NT2/D1 (cell line): Measurements from ENCODE around the gene TFIP11.

Source experiments
- DNase-seq: peaks from one replicate; pipeline ENCODE4 v3.0.0-alpha.2; 2011; ENCODE audit warnings: low read depth, low spot score
- H3K27me3 ChIP-seq: 2 replicates; pipeline ENCODE4 v1.6.0; 2011; ENCODE audit warnings: mild to moderate bottlenecking; ENCODE audit not compliant: insufficient read length, insufficient read depth
- H3K36me3 ChIP-seq: 2 replicates; pipeline ENCODE4 v1.6.1; 2011; ENCODE audit warnings: mild to moderate bottlenecking, low read length, mixed read lengths; ENCODE audit not compliant: insufficient read depth, insufficient read length
- H3K4me1 ChIP-seq: 2 replicates; pipeline ENCODE4 v1.5.1; 2011; ENCODE audit not compliant: insufficient read depth, insufficient read length
- H3K4me3 ChIP-seq: 2 replicates; pipeline ENCODE4 v1.5.1; 2011; ENCODE audit warnings: low read depth; ENCODE audit not compliant: insufficient read length
- H3K9ac ChIP-seq: 2 replicates; pipeline ENCODE4 v1.6.0; 2011; ENCODE audit warnings: low read depth; ENCODE audit not compliant: insufficient read length
- H3K9me3 ChIP-seq: 2 replicates; pipeline ENCODE4 v1.5.1; 2011; ENCODE audit warnings: mild to moderate bottlenecking, low read length; ENCODE audit not compliant: insufficient read depth
- SUZ12 ChIP-seq: IDR thresholded peaks from 2 replicates; pipeline ENCODE4 v1.6.1; 2011; ENCODE audit not compliant: insufficient read length, insufficient read depth; ENCODE audit errors: extremely low read depth
- YY1 ChIP-seq: IDR thresholded peaks from 2 replicates; pipeline ENCODE4 v1.6.1; 2011; ENCODE audit not compliant: insufficient read length, insufficient read depth
- ZNF274 ChIP-seq: IDR thresholded peaks from 2 replicates; pipeline ENCODE4 v1.6.1; 2011; ENCODE audit warnings: mild to moderate bottlenecking, low read depth, low read length

TFIP11 gene

DNA sequence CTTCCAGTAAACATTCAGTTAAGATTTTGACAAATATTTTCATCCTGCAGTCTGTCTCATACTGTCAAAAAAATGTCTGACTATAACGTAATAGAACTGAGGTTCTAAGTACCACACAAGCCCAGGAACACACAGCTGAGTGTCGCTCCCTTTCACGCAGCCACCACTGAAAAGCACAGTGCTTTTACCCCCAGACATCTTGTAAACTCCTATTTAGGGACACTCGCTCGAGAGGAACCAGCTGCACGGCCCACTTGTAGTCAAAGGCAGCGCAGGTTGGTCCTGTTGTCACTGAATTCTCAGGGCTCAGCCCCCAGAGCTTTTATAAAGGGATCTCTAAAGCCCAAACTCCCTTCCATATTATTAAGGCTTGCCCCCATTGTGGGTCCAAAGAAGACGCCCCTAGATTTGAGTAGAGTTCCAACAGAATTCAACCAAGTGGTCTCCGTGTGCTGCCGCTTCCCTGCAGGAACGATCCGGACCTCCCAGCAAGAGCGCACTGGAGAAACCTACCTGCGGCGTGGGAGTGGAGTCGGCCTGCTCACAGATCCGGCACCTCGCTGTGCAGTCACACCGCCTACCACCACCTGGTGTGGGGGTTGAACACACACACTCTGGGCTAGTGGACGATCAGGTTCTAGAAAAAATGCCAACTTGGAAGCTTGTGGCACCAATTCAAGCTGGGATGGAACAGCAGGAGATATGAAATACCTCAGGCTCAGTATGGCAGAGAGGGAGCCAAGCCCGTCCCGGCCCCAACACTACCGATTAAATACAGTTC, 59.8 kb downstream of the TFIP11 start:
- no peaks in the 10 kb centered on the region for H3K4me1 ChIP-seq
- no peak overlapping the region for H3K9ac ChIP-seq
- peaks cover 42% of the 10 kb centered on the region for H3K36me3 ChIP-seq
- no peaks in the 10 kb centered on the region for H3K9me3 ChIP-seq
- no peak overlapping the region for H3K4me3 ChIP-seq
- DNase-seq, result no peak
- H3K27me3 ChIP-seq, result no peaks in the 10 kb centered on the region
- TF ChIP-seq YY1 (no peak), ZNF274 (no peak), SUZ12 (no peak)

DNA sequence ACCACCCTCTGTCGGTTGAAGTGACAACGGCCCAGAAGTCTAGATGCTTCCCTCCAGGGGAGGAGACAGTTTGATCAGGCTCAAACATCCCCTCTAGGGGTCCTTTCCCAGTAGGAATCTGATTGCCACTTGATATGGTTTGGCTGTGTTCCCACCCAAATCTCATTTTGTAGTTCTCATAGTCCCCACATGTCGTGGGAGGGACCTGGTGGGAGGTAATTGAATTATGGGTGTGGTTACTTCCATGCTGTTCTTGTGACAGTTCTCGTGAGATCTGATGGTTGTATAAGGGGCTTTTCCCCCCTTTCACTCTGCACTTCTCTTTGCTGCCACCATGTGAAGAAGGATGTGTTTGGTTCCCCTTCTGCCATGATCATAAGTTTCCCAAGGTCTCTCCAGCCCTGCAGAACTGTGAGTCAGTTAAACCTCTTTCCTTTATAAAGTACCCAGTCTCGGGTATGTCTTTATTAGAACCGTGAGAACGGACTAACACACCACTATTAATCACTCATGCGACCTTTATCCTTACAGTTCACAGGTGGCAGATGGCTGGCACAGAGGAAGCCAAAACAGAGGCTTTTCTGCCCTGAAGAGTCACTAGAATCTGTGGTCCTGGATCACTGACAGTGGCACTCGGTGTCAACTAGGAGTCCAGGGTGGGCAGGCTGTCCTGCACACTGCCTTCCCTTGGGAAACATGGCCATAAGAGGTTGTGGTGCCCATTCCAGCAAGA, 61.7 kb downstream of the TFIP11 start:
- TF ChIP-seq YY1 (no peak), SUZ12 (no peak), ZNF274 (no peak)
- no peak overlapping the region for H3K4me3 ChIP-seq

DNA sequence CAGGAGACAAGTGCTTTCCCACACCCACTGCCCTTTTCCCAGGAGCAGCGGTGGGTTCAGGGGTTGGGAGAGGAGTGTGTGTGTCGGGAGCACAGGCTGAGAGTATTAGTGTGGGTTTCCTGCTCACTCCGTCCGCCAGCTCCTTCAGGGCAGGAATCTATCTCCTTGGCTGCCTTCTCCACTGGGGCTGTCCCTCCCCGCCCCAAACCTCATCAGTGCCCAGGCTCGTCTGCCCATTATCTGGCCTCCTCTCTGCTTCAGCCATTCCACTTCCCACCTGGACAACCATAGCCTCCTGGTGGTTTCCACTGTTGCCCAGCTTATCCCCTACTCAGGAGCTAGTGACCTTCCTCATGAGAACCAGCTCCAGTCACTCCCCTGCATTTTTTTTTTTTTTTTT, 63.3 kb downstream of the TFIP11 start:
- no peak for DNase-seq
- Histone ChIP-seq H3K9me3 (no peaks in the 10 kb centered on the region), H3K9ac (no peak overlapping the region), H3K4me3 (no peak overlapping the region), H3K27me3 (no peaks in the 10 kb centered on the region), H3K36me3 (peaks cover 31% of the 10 kb centered on the region), H3K4me1 (no peaks in the 10 kb centered on the region)
- TF ChIP-seq SUZ12 (no peak), YY1 (no peak), ZNF274 (no peak)

More for the DNA sequence above, 61.7 kb downstream of the TFIP11 start:
- Histone ChIP-seq H3K9me3 (no peaks in the 10 kb centered on the region), H3K9ac (no peak overlapping the region), H3K4me1 (no peaks in the 10 kb centered on the region), H3K27me3 (no peaks in the 10 kb centered on the region), H3K36me3 (peaks cover 34% of the 10 kb centered on the region)
- no peak for DNase-seq

DNA sequence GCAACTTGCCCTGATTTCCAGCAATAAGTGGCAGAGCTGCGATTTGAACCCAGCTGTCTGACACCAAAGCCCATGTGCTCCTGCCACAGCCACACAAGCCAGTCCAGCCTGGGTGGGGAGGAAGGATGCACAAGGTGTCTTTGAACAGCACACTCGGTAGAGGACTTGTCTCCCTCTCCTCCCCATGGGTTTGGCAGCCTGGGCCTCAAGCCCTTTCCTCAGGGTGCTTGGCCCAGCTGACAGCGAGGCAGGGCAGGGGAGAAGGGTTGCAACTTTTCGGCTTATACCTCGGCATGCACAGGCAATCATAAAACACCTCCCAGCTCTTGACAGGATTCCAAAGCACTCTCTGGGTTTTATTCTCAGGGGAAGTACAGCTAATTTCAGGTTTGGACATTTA, 63.9 kb downstream of the TFIP11 start:
- no peak overlapping the region for H3K9ac ChIP-seq
- no peaks in the 10 kb centered on the region for H3K27me3 ChIP-seq
- peaks cover 25% of the 10 kb centered on the region for H3K36me3 ChIP-seq
- DNase-seq, result no peak
- H3K9me3 ChIP-seq, result no peaks in the 10 kb centered on the region
- H3K4me1 ChIP-seq, result no peaks in the 10 kb centered on the region
- H3K4me3 ChIP-seq, result no peak overlapping the region
- no peak for TF ChIP-seq ZNF274
- TF ChIP-seq SUZ12, result no peak
- no peak for TF ChIP-seq YY1

GRCh38 chr22:26447584-26448329, 64.5 kb downstream of the TFIP11 start:
- H3K27me3 ChIP-seq, result no peaks in the 10 kb centered on the region

DNA sequence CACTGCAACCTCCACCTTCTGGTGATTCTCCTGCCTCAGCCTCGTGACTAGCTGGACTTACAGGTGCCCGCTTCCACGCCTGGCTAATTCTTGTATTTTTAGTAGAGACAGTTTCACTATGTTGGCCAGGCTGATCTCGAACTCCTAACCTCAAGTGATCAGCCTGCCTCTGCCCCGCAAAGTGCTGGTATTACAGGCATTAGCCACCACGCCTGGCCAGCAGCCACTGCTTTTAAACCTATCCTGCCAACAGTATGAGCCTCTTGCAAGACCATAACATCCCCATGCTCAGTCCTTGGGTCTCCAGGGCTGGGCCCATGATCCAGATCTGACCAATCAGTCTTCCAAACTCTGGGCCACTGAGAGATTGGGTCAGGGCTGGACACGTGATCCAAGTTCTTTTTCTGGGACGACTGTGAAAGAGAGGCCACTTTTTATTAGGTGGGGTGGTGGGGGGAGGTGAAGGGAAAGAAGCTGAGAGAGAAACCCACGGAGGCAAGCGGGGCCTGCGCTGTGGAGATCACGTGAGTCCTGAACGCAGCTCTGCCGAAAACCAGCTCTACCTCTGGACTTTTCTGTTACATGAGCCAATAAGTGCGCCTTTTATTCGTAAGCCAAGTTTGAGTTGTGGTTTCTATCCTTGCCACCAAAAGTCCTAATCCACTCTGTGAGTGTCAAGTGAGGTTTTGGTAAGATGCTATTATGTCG, 65.3 kb downstream of the TFIP11 start:
- Histone ChIP-seq H3K36me3 (peaks cover 15% of the 10 kb centered on the region), H3K9ac (no peak overlapping the region), H3K27me3 (no peaks in the 10 kb centered on the region), H3K4me3 (no peak overlapping the region), H3K9me3 (no peaks in the 10 kb centered on the region), H3K4me1 (no peaks in the 10 kb centered on the region)
- DNase-seq, result no peak
- TF ChIP-seq ZNF274 (no peak), YY1 (no peak), SUZ12 (no peak)

More at GRCh38 chr22:26447584-26448329, 64.5 kb downstream of the TFIP11 start:
- Histone ChIP-seq H3K9ac (no peak overlapping the region), H3K4me1 (no peaks in the 10 kb centered on the region), H3K4me3 (no peak overlapping the region), H3K36me3 (peaks cover 21% of the 10 kb centered on the region), H3K9me3 (no peaks in the 10 kb centered on the region)
- no peak for DNase-seq
- no peak for TF ChIP-seq ZNF274
- no peak for TF ChIP-seq YY1
- TF ChIP-seq SUZ12, result no peak
